ENCODE measurements around the gene PCSK4.

DNA sequence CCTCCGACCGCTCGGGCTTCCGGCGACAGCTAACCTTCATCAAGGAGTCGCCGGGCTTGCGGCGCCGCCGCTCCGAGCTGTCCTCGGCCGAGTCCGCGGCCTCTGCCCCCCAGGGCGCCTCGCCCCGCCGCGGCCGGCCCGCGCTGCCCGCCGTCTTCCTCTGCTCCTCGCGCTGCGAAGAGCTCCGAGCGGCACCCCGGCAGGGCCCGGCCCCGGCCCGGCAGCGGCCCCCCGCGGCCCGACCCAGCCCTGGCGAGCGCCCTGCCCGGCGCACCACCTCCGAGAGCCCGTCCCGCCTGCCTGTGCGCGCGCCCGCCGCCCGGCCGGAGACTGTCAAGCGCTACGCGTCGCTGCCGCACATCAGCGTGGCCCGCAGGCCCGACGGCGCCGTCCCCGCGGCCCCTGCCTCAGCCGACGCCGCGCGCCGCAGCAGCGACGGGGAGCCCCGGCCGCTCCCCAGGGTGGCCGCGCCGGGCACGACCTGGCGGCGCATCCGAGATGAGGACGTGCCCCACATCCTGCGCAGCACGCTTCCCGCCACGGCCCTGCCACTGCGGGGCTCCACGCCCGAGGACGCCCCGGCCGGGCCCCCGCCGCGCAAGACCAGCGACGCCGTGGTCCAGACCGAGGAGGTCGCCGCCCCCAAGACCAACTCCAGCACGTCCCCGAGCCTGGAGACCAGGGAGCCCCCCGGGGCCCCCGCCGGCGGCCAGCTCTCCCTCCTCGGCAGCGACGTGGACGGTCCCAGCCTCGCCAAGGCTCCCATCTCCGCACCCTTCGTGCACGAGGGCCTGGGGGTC lies 20.7 kb downstream of the PCSK4 start:
- TF ChIP-seq PBX3 (IDR thresholded peaks at IDR 0.05) (no peak), POLR2A (IDR thresholded peaks at IDR 0.05; ENCODE audit: low read length) (no peak), HMGXB4 (CRISPR knock-in tag; IDR thresholded peaks at IDR 0.05; ENCODE audit: borderline replicate concordance) (no peak), CTCF (IDR thresholded peaks at IDR 0.05) (no peak), BHLHE40 (IDR thresholded peaks at IDR 0.05; ENCODE audit: low read depth, low read length) (no peak), MYC (IDR thresholded peaks at IDR 0.05; ENCODE audit: borderline replicate concordance, low read length) (no peak), FOSL2 (IDR thresholded peaks at IDR 0.05) (no peak), FOSL2 (CRISPR knock-in tag; IDR thresholded peaks at IDR 0.05) (no peak), EP300 (IDR thresholded peaks at IDR 0.05) (no peak), HDAC2 (IDR thresholded peaks at IDR 0.05) (no peak), RCOR1 (IDR thresholded peaks at IDR 0.05; ENCODE audit: low read depth, low read length) (no peak), NR3C1 (IDR thresholded peaks at IDR 0.05) (no peak), ZFP36 (IDR thresholded peaks at IDR 0.05; ENCODE audit: borderline replicate concordance, partially characterized antibody) (no peak)
- TF ChIP-seq, protein P1, sequence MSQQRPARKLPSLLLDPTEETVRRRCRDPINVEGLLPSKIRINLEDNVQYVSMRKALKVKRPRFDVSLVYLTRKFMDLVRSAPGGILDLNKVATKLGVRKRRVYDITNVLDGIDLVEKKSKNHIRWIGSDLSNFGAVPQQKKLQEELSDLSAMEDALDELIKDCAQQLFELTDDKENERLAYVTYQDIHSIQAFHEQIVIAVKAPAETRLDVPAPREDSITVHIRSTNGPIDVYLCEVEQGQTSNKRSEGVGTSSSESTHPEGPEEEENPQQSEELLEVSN (IDR thresholded peaks at IDR 0.05; ENCODE audit: borderline replicate concordance, low read depth): no peak

Data from A549 (cell line).